Measurements from ENCODE around the gene TAS1R3. TPM values are rescaled to one million over a fixed set of nuclear protein-coding genes. Genes with fewer than 3 reads are reported as not detected.
"Not testable (repeated sequence)": the region's sequence is repeated elsewhere in the genome, so short reads cannot be mapped to it uniquely, and the experiment has no call there.

Gene TAS1R3
- total RNA-seq, 1 donor from 2014 or later = 0.31 TPM

DNA sequence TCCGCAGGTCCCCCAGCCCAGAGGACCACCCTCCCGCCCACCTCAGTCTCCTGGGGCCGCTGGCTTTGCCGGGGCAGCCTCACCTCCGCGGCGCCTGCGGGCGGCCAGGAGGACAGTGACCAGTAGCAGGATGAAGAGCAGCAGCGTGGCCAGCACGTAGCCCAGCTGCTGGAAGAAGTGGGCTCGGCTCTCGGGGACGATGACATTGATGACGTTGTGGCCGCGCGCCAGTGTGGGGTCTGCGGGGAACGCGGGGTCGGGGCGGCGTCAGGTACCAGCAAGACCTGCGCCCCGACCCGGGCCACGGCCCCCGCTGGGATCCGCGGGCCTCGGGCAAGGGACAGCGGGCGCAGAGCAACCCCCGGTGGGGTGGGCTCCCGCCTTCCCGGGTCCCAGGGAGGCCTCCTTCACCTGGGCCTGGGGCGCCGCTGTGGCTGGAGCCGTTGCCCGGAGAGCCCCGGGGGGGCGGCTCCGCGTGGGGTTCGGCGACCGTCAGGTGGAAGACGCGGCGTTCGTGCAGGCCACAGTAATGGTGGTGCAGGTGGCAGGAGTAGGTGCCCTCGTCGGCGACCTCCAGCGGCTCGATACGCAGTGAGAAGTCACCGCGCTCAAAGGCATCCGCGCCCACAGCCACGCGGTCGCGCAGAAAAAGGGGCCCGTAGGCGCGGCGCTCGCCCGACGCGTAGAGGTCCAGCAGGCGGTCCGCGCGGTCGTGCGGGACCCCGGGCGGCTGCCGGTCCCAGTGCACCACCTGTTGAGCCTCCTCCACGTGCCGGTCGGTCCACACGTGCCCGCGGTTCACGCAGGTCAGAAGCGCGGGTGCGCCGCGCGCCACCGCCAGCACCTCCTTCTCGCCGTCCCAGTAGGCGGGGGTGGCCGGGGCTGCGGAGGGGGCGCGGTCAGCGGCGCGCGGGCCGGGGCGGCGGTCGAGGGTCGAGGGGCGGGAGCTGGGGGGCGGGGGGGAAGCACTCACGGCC, 23.5 kb downstream of the TAS1R3 start:
- DNase-seq = no peak

DNA sequence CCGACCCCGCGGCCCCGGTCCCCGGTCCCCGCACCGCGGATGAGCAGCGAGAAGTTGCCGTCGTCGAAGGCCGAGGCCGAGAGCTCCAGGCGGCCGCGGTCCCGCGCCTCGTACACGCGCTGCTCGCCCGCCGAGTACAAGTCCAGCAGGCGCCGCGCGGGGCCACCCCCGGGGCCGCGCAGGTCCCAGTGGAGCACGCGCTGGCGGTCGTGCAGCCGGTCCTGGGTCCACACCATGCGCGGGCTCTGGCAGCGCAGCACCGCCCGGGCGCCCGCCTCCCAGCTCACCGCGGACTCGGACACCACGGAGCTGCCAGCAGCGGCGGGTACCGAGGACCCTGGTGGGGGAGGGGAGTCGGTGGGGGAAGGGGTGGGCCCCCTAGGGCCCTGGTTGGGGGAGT, 24.3 kb downstream of the TAS1R3 start:
- no peak for DNase-seq

DNA sequence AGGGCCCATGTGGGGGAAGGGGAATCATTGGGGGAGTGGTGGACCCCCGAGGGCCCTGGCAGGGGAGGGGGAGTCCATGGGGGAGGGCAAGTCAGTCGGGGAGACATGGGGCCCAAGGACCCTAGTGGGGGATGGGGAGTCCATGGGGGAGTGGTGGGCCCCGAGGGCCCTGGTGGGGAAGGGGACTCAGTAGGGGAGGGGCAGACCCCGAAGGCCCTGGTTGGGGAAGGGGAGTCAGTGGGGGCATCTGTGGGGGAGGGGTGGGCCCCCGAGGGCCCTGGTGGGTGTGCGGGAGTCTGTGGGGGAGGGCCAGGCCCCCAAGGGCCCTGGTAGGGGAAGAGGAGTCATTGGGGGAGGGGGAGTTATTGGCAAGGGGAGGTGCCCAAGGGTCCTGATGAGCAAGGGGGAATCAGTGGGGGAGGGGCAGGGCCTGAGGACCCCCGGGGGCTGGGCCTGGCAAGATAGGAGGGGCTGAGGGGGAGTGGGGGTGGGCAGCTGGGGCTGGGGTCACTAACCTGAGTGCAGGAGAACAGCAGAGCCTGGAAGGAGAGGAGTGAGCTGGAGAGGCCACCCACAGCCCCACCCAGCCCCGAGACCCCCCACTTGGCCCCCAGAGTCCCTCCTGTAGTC, 25.2 kb downstream of the TAS1R3 start:
- no peak for DNase-seq

DNA sequence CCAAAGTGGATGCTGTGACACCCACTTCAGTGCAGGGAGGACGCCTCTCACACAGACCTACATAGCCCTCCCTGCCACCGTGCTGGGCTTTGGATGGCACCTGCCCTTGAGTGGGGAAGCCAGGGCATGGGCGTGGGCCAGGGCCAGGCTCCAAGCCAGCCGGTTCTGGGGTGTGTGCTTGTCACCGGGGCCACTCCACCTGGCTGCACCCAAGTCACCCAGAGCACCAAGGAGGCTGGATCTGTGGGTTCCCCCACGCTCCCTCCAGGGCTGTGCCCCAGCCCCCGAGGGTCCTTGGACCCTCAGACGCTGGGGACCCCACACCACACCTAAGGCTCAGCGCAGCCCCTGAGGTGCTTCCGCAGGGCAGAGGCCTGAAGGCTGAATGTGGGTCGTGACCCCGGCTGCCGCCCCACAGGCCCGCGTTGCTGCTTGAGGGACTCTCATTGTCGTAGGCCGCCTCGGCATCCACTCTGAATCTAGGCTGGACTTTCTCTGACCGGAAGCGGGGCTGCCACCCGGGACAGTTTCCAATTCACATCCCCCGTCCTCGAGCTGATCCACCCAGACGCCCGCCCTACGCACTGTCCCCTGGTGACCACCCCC, 25.8 kb downstream of the TAS1R3 start:
- DNase-seq = no peak

DNA sequence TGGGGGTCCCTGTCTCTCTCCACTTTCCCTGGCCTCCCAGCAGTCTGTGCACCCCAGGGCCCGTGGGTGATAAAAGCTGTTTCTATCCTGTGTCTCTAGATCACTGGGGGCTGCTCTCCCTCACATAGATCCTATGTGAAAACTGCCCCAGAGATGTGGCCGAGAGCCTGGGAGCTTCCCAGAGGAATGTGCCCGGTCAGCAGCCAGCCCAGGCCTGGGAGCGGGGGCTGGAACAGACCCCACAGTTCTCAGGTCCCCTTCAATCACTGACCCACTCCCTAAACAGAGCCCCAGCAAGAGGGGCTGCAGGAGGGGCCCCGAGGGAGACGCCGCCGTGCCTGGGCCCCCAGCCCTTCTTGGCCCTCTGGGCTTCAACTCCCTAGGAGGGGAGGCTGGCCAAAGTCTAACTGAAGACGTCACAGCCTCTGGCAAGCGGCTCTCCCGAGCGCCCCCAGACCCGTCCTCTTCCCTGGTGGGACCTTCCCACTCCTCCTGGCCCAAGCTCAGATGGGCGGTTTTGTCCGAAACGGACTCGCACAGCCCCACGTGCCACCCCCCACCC, 26.9 kb downstream of the TAS1R3 start:
- DNase-seq = no peak

DNA sequence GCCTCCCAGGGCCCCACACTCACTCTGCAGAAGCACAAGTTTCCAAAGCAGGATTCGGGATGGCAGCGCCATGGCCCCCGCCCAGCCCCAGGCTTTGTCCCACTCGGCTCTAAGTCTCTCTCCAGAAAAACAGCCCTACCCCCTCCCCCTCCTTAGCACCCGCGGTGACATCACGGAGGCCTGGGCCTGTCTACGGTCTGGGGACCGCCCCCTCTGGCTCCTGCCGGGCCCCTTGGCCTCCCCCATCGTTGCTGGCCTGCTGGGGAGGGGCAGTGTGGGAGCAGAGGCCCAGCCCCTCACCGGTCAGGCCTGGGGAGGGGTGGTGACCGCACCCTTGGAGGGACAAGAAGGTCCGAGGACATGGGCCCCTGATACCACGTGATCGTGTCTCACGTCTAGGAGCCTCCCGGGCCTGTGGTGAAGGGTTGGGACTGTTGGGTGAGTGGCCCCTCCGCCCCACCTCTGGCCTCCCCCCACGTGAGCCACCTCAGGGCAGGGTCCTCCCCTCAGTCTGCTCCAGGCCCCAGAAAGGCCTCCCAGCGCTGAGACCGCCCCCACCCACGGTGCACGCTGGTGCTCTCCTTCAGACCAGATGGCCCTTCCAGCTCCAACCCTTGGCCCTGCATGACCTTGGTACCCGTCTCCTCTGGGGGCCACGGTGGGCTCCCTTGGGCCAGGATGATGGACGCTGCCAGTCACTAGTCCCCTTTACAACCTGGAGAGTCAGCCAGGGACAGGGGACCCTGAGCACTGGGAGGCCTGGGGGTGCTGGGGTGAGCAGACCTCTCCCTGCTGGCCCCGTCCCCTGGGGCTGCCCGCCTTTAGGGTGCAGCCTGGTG, 27.6 kb downstream of the TAS1R3 start, which contains the start of gene MXRA8:
MXRA8 (minus strand) TSS at position 123 of the 839 bp plus-strand sequence; CDS start at position 72, 51 bp downstream.
- no peak for DNase-seq

DNA sequence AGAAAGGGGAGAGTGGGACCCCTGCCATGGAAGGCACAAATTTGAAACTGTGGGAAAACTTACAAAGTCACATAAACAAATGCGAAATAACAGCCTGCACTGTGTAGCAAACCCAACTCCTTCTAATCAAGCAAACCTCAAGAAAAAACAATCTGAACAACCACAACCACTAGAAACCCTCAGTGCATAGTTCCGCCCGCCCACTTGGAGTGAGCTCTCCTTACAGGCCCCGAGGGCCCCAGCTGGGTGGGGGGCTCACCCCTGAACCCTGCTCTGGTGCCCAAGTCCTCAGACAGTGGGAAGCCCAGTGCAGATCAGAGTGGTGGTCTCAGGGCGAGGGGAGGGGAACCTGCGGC, 28.2 kb downstream of the TAS1R3 start:
- no peak for DNase-seq

DNA sequence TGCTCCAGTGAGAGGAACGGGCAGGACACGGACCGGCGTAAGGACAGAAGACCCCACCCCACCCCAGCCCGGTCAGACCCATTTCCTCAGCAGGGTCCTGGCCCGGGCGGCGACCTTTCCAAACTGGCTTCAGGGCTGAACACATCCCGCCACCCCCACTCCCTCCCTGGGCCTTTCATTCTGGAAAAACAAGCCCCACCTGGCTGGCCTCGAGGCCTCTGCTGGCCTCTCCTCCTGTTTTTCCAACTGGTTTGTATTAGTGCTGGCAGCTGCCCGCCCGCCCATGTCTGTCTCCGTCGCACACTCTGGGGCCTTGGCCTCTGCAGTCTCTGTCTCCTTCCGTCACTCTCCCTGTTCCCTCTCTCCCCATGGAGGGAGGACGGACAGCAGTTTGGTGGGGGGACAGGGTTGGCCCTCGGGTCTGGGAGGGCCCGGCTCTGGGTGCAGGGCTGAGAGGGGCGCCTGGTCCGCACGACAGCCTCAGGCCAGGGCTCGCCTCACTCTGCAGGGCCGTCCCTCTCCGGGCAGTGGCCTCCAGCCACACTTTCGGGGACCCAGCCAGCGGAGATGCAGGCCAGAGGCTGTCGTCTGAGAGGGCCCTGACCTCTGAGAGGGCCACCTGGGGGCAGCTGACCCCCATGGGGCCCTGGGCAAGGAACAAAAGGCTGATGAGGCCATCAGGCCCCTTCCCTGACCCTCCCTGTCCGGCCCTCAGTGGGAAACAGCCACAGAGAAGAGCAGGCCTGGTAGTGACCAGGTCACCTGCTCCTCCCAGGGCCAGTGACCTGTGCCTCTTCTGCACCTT, 28.8 kb downstream of the TAS1R3 start:
- DNase-seq = no peak

DNA sequence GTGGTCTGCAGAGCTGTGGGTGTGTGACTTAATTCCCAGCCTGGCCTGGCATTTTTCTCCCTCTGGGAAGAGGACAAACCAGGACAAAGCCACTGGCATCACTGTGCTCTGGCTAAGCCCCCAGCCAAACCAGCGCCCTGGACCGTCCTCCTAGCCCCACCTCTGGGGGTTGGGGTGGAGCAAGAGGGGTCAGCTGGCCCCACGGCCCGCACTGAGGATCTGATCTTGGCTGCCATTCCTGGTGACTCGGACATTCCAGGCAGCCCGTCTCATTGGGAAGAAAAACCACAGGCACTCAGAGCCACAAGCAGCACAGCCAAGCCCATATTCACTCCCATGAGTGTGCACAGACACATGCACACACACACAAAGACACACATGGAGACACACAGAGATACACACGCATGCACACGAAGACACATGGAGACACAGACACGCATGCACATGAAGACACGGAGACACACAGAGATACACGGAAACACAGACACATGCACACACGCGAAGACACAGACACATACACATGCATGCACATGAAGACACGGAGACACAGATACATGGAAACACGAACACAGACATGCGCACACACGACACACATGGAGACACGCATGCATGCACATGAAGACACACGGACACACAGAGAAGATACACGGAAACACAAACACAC, 29.6 kb downstream of the TAS1R3 start:
- DNase-seq = no peak

DNA sequence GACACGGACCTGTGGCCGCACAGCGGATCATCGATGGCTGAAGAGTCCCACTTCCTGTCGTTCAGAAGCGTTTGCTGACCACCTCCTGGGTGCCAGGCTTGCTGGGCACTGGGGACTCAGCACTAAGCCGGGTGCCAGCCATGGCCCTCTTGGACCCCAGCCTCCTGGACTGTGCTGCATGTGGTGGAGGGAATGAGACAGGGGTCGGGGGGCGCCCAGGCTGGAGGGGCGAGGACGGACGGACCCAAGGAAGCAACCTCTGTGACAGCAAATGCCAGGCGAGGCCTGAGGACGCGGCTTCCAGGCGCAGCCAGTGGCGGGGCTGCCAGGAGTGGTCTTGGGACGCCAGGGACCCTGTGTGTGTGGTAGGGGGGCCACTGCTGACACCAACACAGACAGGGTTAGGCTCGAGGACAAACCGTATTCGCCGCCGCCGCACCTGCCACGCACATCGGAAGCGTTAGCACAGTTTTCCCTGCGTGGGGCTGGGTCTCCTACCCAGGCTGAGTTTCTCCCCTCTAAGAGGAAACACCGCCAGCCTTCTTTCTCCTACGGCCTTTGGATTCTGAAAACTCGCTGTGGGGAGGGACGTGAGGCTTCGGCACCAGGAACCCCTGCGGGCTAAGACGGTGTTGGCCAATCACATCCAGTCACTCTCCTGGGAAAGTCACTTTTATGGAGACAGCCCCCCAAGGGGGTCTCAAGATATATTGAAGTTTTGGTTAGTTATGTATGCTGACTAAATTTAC, 30.3 kb downstream of the TAS1R3 start:
- no peak for DNase-seq

- DNase-seq = no peak
Measured at GRCh38 chr1:1361982-1362423, 30.9 kb downstream of the TAS1R3 start.

DNA sequence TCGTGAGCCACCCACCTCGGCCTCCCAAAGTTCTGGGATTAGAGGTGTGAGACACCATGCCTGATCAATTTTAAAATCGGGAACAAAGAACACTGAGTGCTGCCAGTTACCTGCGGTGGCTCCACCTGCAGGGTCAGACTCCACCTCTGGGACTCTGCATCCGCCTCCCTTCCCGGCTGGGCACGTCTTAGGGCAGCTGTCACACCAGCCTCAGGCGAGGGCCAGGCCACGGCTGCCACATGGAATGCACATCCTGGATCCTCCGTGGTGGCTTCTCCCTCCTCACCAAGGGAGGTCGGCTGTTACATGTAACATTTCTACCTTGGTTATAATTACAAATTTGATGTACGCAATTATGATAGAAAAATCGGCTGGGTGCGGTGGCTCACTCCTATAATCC, 33.2 kb downstream of the TAS1R3 start:
- DNase-seq = no peak

- no peak for DNase-seq
Measured at GRCh38 chr1:1365875-1366698, 35.0 kb downstream of the TAS1R3 start.

- DNase-seq = no peak
Measured at GRCh38 chr1:1366699-1367066, 35.6 kb downstream of the TAS1R3 start.

DNA sequence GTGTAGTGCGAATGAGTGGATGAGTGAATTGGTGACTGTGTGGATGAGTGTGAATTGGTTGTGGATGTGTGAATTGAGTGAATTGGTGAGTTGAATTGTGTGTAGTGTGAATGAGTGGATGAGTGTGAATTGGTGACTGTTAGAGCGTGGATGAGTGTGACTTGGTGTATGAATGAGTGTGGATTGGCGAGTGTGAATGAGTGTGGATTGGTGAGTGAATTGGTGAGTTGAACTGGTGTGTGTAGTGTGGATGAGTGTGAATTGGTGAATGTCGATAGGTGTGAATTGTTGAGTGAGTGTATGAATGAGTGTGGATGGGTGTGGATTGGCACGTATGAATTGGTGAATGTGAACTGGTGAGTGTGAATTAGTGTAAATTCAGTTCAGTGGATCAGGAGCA, 36.2 kb downstream of the TAS1R3 start:
- DNase-seq = no peak

GRCh38 chr1:1370094-1370493, 39.0 kb downstream of the TAS1R3 start:
- DNase-seq = not testable (repeated sequence)

DNA sequence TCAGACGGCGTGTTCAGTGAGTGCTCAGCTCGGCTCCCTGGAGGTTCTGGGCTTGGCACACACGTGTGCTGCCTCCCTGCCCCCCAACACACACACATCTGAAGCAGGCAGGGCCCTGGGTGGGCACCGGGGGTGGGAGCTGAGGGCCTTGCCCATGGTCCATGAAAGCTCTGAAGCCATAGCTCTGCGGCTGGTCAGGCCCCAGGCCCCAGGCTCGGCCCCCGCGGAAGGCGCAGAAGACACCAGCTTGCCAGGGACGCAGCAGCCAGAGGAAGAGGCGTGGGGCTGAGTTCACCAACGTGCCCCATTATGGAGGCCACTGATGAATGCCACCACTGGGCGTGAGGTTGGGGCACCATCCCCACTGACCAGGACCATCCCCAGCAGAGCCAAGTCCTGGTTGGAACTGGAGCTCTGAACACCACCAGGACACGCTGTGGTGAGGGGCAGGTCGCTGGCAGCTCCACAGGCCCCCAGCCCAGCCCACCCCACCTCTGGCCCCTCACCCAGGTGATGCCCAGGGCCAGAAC, 39.8 kb downstream of the TAS1R3 start:
- no peak for DNase-seq

GRCh38 chr1:1371364-1371745, 40.3 kb downstream of the TAS1R3 start:
- DNase-seq = no peak
